SK-N-MC (cell line): ENCODE results near the gene PRDM4.

ENCODE experiments used
- EZH2 ChIP-seq: fragments of 200-600 bp; sonication (generic); IDR thresholded peaks from one replicate; pipeline ENCODE4 v1.6.1; 2017; ENCODE audit warnings: antibody characterized with exemption
- FOXP2 ChIP-seq: optimal IDR thresholded peaks from 2 replicates; pipeline ENCODE3; 2011; ENCODE audit warnings: mild to moderate bottlenecking, moderate library complexity; ENCODE audit not compliant: insufficient read depth; ENCODE audit errors: extremely low read length, control extremely low read depth
- POLR2AphosphoS5 ChIP-seq: IDR thresholded peaks from 2 replicates; pipeline ENCODE4 v1.6.1; 2012; ENCODE audit warnings: mild to moderate bottlenecking, low read depth, low read length, borderline replicate concordance

- TF ChIP-seq POLR2AphosphoS5 (peak; percentile 95), EZH2 (no peak), FOXP2 (no peak)
Observed at GRCh38 chr12:107685360-107686248, 75.3 kb downstream of the PRDM4 start, which contains the start of gene PWP1.
